Suprapubic skin (tissue), 3 donors: ENCODE measurements around the gene PDE11A.

Experiments
- EP300 ChIP-seq: sonication (generic); formaldehyde crosslinking; IDR thresholded peaks from one replicate; pipeline ENCODE4 v1.6.1; 2017; ENCODE audit warnings: antibody characterized with exemption
- TF ChIP-seq, protein P1 (sequence below), 2 donors: fragments of 200-600 bp in 1 of 2; fragments of 450-650 bp in 1 of 2; sonication (generic) in 1 of 2; IDR thresholded peaks; one replicate each; pipeline ENCODE4 v1.5.1; 2016 to 2019; ENCODE audit warnings: antibody characterized with exemption in 2 of 2, mild to moderate bottlenecking in 1 of 2, moderate library complexity in 1 of 2

DNA sequence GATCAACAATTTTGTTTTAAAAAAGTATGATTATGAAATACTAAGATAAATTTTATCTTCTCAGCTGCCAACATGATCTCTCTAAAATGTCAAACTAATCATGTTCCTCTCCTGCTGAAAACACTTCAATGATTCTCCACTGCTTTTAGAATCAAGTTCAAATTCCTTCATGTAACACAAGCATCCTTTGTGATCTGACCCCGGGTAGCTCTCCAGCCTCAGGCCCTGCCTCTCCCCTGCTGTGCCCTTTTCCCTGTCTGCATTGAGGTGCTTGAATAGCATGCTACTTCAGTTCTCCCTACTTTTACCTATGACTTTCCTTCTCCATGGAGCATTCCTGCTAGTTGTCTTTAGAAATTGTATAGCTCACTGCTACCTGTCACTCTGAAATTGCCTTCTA lies 274.8 kb downstream of the PDE11A start:
- TF ChIP-seq, protein P1, sequence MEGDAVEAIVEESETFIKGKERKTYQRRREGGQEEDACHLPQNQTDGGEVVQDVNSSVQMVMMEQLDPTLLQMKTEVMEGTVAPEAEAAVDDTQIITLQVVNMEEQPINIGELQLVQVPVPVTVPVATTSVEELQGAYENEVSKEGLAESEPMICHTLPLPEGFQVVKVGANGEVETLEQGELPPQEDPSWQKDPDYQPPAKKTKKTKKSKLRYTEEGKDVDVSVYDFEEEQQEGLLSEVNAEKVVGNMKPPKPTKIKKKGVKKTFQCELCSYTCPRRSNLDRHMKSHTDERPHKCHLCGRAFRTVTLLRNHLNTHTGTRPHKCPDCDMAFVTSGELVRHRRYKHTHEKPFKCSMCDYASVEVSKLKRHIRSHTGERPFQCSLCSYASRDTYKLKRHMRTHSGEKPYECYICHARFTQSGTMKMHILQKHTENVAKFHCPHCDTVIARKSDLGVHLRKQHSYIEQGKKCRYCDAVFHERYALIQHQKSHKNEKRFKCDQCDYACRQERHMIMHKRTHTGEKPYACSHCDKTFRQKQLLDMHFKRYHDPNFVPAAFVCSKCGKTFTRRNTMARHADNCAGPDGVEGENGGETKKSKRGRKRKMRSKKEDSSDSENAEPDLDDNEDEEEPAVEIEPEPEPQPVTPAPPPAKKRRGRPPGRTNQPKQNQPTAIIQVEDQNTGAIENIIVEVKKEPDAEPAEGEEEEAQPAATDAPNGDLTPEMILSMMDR (IDR thresholded peaks at IDR 0.05): no peak
- TF ChIP-seq EP300: no peak
